A549 (cell line): ENCODE results near the gene PRDX2.

Source experiments
- CTCF ChIP-seq: fragments of >200 bp; sonication (Bioruptor Twin); formaldehyde crosslinking; IDR thresholded peaks from 3 replicates; pipeline ENCODE4 v1.5.1; 2016
- EP300 ChIP-seq, 2 experiments: fragments of >200 bp; sonication (Bioruptor Twin); formaldehyde crosslinking; IDR thresholded peaks; 2 replicates in 1 of 2; 3 replicates in 1 of 2; pipeline ENCODE4 v1.6.1; 2016 to 2017
- HDAC2 ChIP-seq: fragments of 200-600 bp; sonication (generic); IDR thresholded peaks from 2 replicates; pipeline ENCODE4 v1.6.1; 2016
- MAX ChIP-seq: IDR thresholded peaks from 2 replicates; pipeline ENCODE4 v1.6.1; 2012

GRCh38 chr19:12782174-12782423 is 19.5 kb downstream of the PRDX2 start:
- TF ChIP-seq CTCF, result no peak
- no peak for TF ChIP-seq HDAC2
- TF ChIP-seq MAX, result no peak
- TF ChIP-seq EP300 (IDR thresholded peaks at IDR 0.05), result no peak
